SIG-M5 (cell line): Measurements from ENCODE around the gene ZNF229.
"Not testable (repeated sequence)": the region's sequence is repeated elsewhere in the genome, so short reads cannot be mapped to it uniquely, and the experiment has no call there.

Experiments used
- DNase-seq: peaks from one replicate; lab custom pipeline; 2025; lab: John Stamatoyannopoulos, UW

The ZNF229 gene

GRCh38 chr19:44447916-44448674 is at the start of gene ZNF229:
Gene ZNF229, minus strand, starts transcription at chr19:44448472. Its CDS starts 5,625 bp downstream, at chr19:44442847.
- DNase-seq: no peak

- DNase-seq: no peak
Observed at GRCh38 chr19:44496711-44497110, 48.4 kb upstream of the ZNF229 start.

- no peak for DNase-seq
Observed at GRCh38 chr19:44476559-44477408, 28.5 kb upstream of the ZNF229 start.

GRCh38 chr19:44468730-44469129 is 20.5 kb upstream of the ZNF229 start:
- not testable (repeated sequence) for DNase-seq

GRCh38 chr19:44462600-44463286 is 14.5 kb upstream of the ZNF229 start:
- DNase-seq: not testable (repeated sequence)

- not testable (repeated sequence) for DNase-seq
Observed at GRCh38 chr19:44456016-44456415, 7.7 kb upstream of the ZNF229 start.

GRCh38 chr19:44455100-44455499 is 6.8 kb upstream of the ZNF229 start:
- no peak for DNase-seq

GRCh38 chr19:44452367-44452766 is 4.1 kb upstream of the ZNF229 start:
- no peak for DNase-seq

- no peak for DNase-seq
Observed at GRCh38 chr19:44451687-44452086, 3.4 kb upstream of the ZNF229 start.

- no peak for DNase-seq
Observed at GRCh38 chr19:44438441-44438840, 9.8 kb downstream of the ZNF229 start.

GRCh38 chr19:44435441-44435840 is 12.8 kb downstream of the ZNF229 start:
- DNase-seq: no peak

- no peak for DNase-seq
Observed at GRCh38 chr19:44430956-44431355, 17.3 kb downstream of the ZNF229 start.

- not testable (repeated sequence) for DNase-seq
Observed at GRCh38 chr19:44415553-44415952, 32.7 kb downstream of the ZNF229 start.

- no peak for DNase-seq
Observed at GRCh38 chr19:44401139-44402115, 46.8 kb downstream of the ZNF229 start, which contains the start of gene ZNF285. Gene ZNF285, minus strand, starts transcription at chr19:44401608. Its CDS starts 4,395 bp downstream, at chr19:44397213.

- DNase-seq: not testable (repeated sequence)
Observed at GRCh38 chr19:44389268-44389667, 59.0 kb downstream of the ZNF229 start.
